Muscle layer of colon (tissue), 2 donors: Measurements from ENCODE around the gene IL2RA.

ENCODE experiments used
- H3K27ac ChIP-seq: one replicate; pipeline ENCODE4 v1.7.0; 2013; ENCODE audit warnings: low read depth, mild to moderate bottlenecking, low read length, moderate library complexity
- H3K27me3 ChIP-seq, 2 donors: one replicate each; pipeline ENCODE4 v1.7.0; 2013; ENCODE audit warnings: low read length in 2 of 2, mild to moderate bottlenecking in 2 of 2; ENCODE audit not compliant: insufficient read depth in 2 of 2, control insufficient read depth in 1 of 2
- H3K36me3 ChIP-seq: one replicate; pipeline ENCODE4 v1.7.0; 2013; ENCODE audit warnings: mild to moderate bottlenecking, low read length; ENCODE audit not compliant: insufficient read depth
- H3K4me1 ChIP-seq: one replicate; pipeline ENCODE4 v1.7.0; 2013; ENCODE audit warnings: mild to moderate bottlenecking, low read length; ENCODE audit not compliant: insufficient read depth
- H3K4me3 ChIP-seq, 2 donors: one replicate each; pipeline ENCODE4 v1.7.0; 2013; ENCODE audit warnings: low read length in 2 of 2, low read depth in 1 of 2, mild to moderate bottlenecking in 1 of 2, moderate library complexity in 1 of 2
- H3K9ac ChIP-seq: one replicate; pipeline ENCODE4 v1.7.0; 2013; ENCODE audit warnings: low read length
- H3K9me3 ChIP-seq: one replicate; pipeline ENCODE4 v1.7.0; 2013; ENCODE audit warnings: mild to moderate bottlenecking, low read length
- donor health status: abdominal sarcoma.
- donor health status: Adenocarcinoma of cecum.

Gene IL2RA

GRCh38 chr10:6053303-6053702 lies 8.9 kb downstream of the IL2RA start:
- Histone ChIP-seq H3K36me3 (no peaks in the 10 kb centered on the region), H3K4me1 (no peaks in the 10 kb centered on the region), H3K4me3 (no peak overlapping the region), H3K27me3 (no peaks in the 10 kb centered on the region), H3K9me3 (no peaks in the 10 kb centered on the region), H3K27ac (no peak overlapping the region), H3K9ac (no peak overlapping the region)

- no peaks in the 10 kb centered on the region for H3K27me3 ChIP-seq
- H3K4me3 ChIP-seq, result no peak overlapping the region
- no peaks in the 10 kb centered on the region for H3K36me3 ChIP-seq
- no peaks in the 10 kb centered on the region for H3K9me3 ChIP-seq
- no peaks in the 10 kb centered on the region for H3K4me1 ChIP-seq
- no peak overlapping the region for H3K27ac ChIP-seq
- no peak overlapping the region for H3K9ac ChIP-seq
These were observed 9.6 kb downstream of the IL2RA start for GRCh38 chr10:6052247-6053221.

DNA sequence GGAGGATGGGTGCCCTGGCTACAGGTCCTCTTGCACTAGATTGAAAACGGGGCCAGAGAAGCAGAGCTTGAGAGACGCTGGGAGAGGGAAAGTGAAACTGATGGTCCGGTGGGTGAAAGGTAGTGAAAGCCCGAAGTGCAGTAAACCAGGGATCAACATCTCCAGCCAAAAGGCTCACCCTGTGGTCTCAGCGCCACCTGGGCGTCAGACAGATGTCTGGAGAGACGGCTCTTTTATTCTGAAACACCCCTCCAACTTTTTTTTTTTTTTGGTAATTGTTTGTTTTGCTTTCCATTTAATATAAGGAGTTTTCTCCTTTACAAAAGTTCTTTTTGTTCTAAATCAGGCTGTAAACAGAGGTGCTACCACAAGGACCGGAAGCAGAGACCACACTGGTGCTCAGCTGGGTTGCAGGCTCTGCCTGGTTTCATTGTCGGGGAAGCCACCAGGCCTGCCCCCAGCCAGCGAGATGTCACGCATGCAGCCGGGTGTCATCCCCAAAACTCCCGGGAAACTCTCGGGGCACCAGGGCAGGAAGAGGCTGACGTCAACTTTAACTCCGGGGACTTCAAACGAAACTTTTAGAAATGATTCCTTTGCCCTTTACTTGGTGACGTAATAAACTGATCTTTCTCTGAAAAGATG lies 11.2 kb downstream of the IL2RA start:
- Histone ChIP-seq H3K27me3 (no peaks in the 10 kb centered on the region), H3K9ac (peak overlapping the region; percentile 33)

GRCh38 chr10:6049031-6049400 lies 13.2 kb downstream of the IL2RA start:
- no peaks in the 10 kb centered on the region for H3K4me1 ChIP-seq
- H3K4me3 ChIP-seq, result no peak overlapping the region
- H3K9ac ChIP-seq, result no peak overlapping the region
- H3K9me3 ChIP-seq, result no peaks in the 10 kb centered on the region
- no peaks in the 10 kb centered on the region for H3K36me3 ChIP-seq
- H3K27ac ChIP-seq, result no peak overlapping the region
- H3K27me3 ChIP-seq, result no peaks in the 10 kb centered on the region

More for the DNA sequence above, 11.2 kb downstream of the IL2RA start:
- Histone ChIP-seq H3K36me3 (no peaks in the 10 kb centered on the region), H3K4me1 (no peaks in the 10 kb centered on the region), H3K9me3 (no peaks in the 10 kb centered on the region), H3K27ac (peak overlapping the region; percentile 36), H3K4me3 (peak overlapping the region; percentile 31 to 63)

DNA sequence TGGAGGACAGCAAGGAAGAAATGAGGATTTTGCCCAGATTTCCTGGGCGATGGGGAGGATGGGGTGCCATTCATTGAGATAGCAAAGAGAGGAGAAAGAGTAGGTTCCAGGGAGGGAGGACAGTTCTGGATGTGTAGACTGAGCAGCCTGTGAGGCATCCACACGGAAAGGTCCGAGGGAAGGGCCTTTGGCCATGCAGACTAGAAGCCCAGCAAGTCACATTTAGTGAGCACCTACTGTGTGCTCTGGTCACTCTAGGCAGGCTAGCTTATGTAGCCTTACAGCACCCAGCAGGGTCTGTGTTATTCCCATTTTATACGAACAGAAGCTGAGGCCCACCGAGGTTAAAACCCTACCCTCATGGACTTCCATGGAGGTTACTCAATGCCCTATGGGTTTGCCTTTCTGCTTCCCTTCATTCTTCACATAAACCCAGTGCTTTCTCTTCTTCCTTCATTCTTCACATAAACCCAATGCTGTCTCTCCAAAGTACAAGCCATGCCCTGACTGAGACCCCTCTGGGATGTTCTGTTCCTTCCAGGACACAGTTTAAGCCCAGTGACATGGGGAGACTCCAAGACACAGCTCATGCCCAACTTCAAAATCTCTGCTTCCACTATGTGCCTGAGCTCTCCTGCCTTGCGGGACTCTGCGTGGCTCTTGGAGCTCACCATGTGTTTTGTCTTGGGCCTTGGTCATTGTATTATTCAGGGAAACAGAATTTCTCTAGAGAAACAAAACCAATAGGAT lies 13.7 kb downstream of the IL2RA start:
- H3K9me3 ChIP-seq, result no peaks in the 10 kb centered on the region
- no peak overlapping the region for H3K4me3 ChIP-seq
- no peaks in the 10 kb centered on the region for H3K27me3 ChIP-seq
- H3K4me1 ChIP-seq, result no peaks in the 10 kb centered on the region
- H3K36me3 ChIP-seq, result no peaks in the 10 kb centered on the region
- H3K27ac ChIP-seq, result no peak overlapping the region
- no peak overlapping the region for H3K9ac ChIP-seq

DNA sequence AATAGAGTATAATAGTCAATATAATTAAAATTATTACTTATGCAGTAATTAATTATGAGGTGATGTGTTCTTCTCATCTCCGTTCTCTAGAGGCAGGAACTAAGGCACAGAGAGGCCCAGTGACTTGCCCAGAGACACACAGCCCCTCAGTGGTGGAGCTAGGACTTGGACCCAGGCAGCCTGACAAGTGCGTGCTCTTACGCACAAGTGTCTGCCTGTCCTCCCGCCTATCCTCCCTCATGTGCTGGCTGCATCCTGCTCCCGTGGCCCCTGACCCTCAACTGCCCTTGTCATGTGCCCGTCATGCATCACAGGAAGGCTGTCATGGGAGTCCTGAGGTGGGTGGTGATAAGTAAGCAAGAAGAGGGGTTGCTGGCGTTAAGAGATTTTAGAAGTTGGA lies 14.3 kb downstream of the IL2RA start:
- H3K4me3 ChIP-seq, result no peak overlapping the region
- no peak overlapping the region for H3K27ac ChIP-seq
- no peaks in the 10 kb centered on the region for H3K27me3 ChIP-seq
- H3K36me3 ChIP-seq, result no peaks in the 10 kb centered on the region
- no peaks in the 10 kb centered on the region for H3K4me1 ChIP-seq
- no peaks in the 10 kb centered on the region for H3K9me3 ChIP-seq
- no peak overlapping the region for H3K9ac ChIP-seq

DNA sequence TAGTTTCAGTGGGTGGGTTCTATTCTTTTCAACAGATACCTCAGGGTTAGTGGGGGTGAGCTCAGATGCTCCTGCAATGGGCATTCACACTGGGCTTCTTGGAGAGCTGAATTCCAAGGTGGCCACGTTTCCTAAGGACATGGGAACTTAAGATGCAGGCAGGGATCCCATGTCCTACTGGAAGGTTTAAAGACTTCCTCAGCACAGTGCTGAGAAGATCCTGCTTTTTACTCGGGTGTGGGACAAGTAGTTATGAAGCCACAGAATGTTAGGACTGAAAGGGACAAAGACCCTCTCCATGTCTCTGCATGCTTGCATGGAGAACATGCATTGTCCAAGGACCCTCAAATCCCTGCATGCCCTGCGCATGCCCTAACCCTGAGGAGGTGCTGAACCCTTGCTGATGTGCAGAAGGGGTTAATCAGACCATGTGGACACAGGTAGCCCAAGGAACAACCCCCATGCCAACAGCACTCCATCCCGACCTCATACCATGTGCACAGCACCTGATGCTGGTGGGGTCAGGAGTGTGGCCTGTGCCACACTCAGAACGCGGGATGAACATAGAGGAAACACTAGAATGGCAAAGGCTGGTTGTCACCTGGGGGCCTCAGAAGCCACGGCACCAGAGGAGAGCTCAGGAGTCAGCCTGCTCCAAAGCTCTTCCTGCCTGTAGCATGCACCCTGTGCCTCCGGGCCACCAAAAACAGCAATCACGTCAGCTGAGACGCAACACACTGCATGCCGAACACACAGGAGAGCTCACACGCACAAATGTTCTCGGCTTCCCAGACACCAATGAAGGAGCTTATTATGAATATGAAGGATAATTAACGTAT lies 15.2 kb downstream of the IL2RA start:
- Histone ChIP-seq H3K27ac (no peak overlapping the region), H3K9ac (no peak overlapping the region), H3K9me3 (no peaks in the 10 kb centered on the region), H3K27me3 (no peaks in the 10 kb centered on the region), H3K4me1 (no peaks in the 10 kb centered on the region), H3K36me3 (no peaks in the 10 kb centered on the region), H3K4me3 (no peak overlapping the region)

- Histone ChIP-seq H3K9ac (no peak overlapping the region), H3K9me3 (no peaks in the 10 kb centered on the region), H3K36me3 (no peaks in the 10 kb centered on the region), H3K27me3 (no peaks in the 10 kb centered on the region), H3K4me1 (no peaks in the 10 kb centered on the region), H3K27ac (no peak overlapping the region), H3K4me3 (no peak overlapping the region)
These were observed 16.0 kb downstream of the IL2RA start for GRCh38 chr10:6045878-6046772.

DNA sequence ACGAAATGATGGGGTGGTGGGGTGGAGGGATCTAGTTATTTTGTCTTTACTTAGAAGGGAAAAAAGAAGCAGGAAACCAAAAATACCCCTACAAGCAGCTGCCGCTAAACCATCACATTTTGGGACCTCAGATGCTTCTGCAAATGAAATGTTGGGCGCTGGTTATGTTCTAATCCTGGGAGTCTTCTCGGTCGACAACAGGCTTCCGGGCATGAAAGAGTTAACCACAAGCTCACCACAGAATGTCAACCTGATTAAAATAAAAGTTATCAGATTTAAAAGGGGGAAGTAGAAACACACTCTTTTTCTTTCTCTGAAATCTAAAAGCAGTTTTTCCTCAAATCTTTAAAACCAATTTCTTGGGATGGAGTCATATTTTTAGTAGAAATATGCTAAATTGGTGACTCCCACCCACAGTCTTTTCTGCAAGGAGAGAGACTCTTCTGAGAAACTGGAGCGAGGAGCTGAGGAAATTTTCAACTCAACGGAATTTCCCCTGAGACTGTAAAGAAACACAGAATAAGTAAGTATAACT lies 16.8 kb downstream of the IL2RA start:
- H3K4me1 ChIP-seq, result no peaks in the 10 kb centered on the region
- no peak overlapping the region for H3K4me3 ChIP-seq
- H3K27ac ChIP-seq, result no peak overlapping the region
- no peaks in the 10 kb centered on the region for H3K9me3 ChIP-seq
- no peaks in the 10 kb centered on the region for H3K27me3 ChIP-seq
- H3K36me3 ChIP-seq, result no peaks in the 10 kb centered on the region
- no peak overlapping the region for H3K9ac ChIP-seq

DNA sequence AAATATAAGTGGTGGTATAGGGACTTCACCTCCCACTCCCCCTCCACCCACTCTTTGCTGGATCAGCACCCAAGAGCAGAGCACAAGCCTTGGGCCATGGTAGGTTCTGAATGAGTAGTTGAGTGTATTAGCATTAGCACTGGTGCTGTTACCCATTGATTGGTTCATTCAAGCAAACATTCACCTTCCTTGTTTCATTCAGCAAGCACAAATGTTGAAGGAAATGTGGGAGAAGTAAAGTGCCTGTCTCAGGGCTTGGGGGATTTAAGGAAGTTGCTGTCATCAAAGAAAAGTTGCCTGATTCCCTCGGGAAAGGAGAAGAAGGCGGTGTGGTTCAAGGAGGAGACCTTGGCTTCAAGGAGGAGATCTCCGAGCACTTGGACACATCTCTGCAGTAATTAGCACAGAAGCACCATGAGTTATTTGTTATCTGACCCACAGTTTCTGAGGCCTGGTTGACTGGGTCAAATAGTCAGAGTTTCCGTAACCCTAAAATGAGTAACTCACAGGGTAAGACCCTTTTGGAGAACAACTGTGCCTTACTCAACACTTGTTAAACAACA lies 17.3 kb downstream of the IL2RA start:
- Histone ChIP-seq H3K27ac (no peak overlapping the region), H3K9ac (no peak overlapping the region), H3K27me3 (no peaks in the 10 kb centered on the region), H3K4me1 (no peaks in the 10 kb centered on the region), H3K4me3 (no peak overlapping the region), H3K9me3 (no peaks in the 10 kb centered on the region), H3K36me3 (no peaks in the 10 kb centered on the region)
